ENCODE measurements around the gene TCF12.

TCF12 gene

DNA sequence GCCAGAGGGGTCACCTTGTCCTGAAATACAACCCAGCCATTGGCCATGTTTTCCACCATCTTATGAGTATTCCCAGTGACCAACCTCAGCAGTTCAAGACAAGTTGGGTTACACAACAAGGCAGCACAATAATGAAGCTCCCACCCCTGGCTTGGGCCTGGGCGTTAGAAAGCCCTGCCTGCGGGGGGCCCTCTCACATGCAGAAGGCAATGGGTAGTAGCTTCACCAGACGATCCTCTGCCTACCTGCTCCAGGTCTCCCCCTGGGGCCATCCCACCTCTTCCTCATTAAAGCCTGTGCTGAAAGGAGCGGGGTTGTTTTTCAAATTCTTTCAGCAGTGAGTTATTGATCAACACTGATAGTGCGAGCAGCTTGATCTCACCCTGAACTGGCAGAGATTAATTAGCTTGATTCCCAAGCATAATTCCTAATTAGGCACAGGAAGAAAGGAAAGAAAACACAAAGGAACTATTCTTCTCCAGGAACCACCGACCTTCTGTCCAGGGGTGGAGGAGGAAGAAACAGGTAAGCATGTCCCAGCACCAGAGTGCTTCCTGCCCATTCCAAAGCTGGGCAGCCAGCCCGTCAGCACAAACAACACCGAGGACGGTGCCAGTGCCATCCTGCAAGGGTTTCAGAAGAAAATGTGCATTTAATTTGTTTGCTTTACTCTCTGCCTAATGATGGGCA is 378.2 kb downstream of the TCF12 start:
- H3K27me3 Mint-ChIP-seq, result no peaks in the 10 kb centered on the region
- DNase-seq (ENCODE audit: low spot score in 2 of 2), result no peak
- no peaks in the 10 kb centered on the region for H3K9me3 Mint-ChIP-seq
- ATAC-seq (ENCODE audit: low read depth), result no peak
- peaks cover 32% of the 10 kb centered on the region for H3K4me1 Mint-ChIP-seq
- peak overlapping the region; percentile 99 for H3K27ac Mint-ChIP-seq
- H3K36me3 Mint-ChIP-seq, result peaks cover 6% of the 10 kb centered on the region
- H3K4me3 Mint-ChIP-seq, result no peak overlapping the region

DNA sequence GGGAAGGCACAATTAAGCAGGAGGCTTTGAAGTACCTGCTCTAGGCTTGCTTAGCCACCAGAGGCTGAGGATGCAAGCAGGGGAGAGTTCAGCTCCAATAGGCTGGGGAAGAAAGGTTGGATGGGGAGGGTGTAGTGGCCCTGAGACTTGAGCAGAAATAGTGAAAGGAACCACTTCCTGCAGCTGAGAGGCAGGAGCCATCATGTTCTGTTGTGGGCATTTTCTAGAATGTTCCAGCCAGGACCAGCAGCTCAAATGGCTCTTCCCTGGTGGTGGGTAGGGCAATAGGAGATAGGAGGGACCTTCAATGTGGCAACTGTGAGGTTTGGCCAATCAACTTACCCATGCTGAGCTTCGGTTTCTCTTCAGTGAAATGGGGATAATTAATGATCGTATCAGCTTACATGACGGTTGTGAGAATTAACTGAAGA is 378.7 kb downstream of the TCF12 start:
- no peak for DNase-seq (ENCODE audit: low spot score in 2 of 2)
- Mint-ChIP-seq H3K36me3 (peaks cover 4% of the 10 kb centered on the region), H3K9me3 (no peaks in the 10 kb centered on the region), H3K27ac (peak overlapping the region; percentile 99), H3K4me3 (no peak overlapping the region), H3K27me3 (no peaks in the 10 kb centered on the region), H3K4me1 (peaks cover 34% of the 10 kb centered on the region)
- no peak for ATAC-seq (ENCODE audit: low read depth)

- no peak overlapping the region for H3K4me3 Mint-ChIP-seq
- peaks cover 34% of the 10 kb centered on the region for H3K4me1 Mint-ChIP-seq
- no peak for ATAC-seq (ENCODE audit: low read depth)
- H3K27me3 Mint-ChIP-seq, result no peaks in the 10 kb centered on the region
- H3K9me3 Mint-ChIP-seq, result no peaks in the 10 kb centered on the region
- peaks cover 8% of the 10 kb centered on the region for H3K36me3 Mint-ChIP-seq
- no peak for DNase-seq (ENCODE audit: low spot score in 2 of 2)
- H3K27ac Mint-ChIP-seq, result peak overlapping the region; percentile 99
These were observed 379.2 kb downstream of the TCF12 start for GRCh38 chr15:57297630-57298029.

- peak overlapping the region; percentile 100 for H3K4me3 Mint-ChIP-seq
- H3K4me1 Mint-ChIP-seq, result peaks cover 39% of the 10 kb centered on the region
- DNase-seq (ENCODE audit: low spot score in 2 of 2) (no peak), ATAC-seq (ENCODE audit: low read depth) (no peak)
- H3K27me3 Mint-ChIP-seq, result no peaks in the 10 kb centered on the region
- peaks cover 13% of the 10 kb centered on the region for H3K36me3 Mint-ChIP-seq
- peak overlapping the region; percentile 99 for H3K27ac Mint-ChIP-seq
- no peaks in the 10 kb centered on the region for H3K9me3 Mint-ChIP-seq
These were observed 379.8 kb downstream of the TCF12 start for GRCh38 chr15:57298204-57298603.

GRCh38 chr15:57298843-57299550 is 380.6 kb downstream of the TCF12 start:
- H3K4me1 Mint-ChIP-seq, result peaks cover 46% of the 10 kb centered on the region
- H3K27ac Mint-ChIP-seq, result peak overlapping the region; percentile 99
- H3K9me3 Mint-ChIP-seq, result no peaks in the 10 kb centered on the region
- H3K27me3 Mint-ChIP-seq, result no peaks in the 10 kb centered on the region
- H3K4me3 Mint-ChIP-seq, result peak overlapping the region; percentile 100
- no peak for ATAC-seq (ENCODE audit: low read depth)
- peaks cover 20% of the 10 kb centered on the region for H3K36me3 Mint-ChIP-seq
- DNase-seq (ENCODE audit: low spot score in 2 of 2), result peak in 1 of 2 donors; percentile 34

- H3K4me3 Mint-ChIP-seq, result peak overlapping the region; percentile 100
- H3K4me1 Mint-ChIP-seq, result peaks cover 67% of the 10 kb centered on the region
- H3K27me3 Mint-ChIP-seq, result no peaks in the 10 kb centered on the region
- no peak for DNase-seq (ENCODE audit: low spot score in 2 of 2)
- H3K9me3 Mint-ChIP-seq, result no peaks in the 10 kb centered on the region
- peak overlapping the region; percentile 99 for H3K27ac Mint-ChIP-seq
- peaks cover 38% of the 10 kb centered on the region for H3K36me3 Mint-ChIP-seq
- ATAC-seq (ENCODE audit: low read depth), result no peak
These were observed 382.9 kb downstream of the TCF12 start for GRCh38 chr15:57301307-57301706.

DNA sequence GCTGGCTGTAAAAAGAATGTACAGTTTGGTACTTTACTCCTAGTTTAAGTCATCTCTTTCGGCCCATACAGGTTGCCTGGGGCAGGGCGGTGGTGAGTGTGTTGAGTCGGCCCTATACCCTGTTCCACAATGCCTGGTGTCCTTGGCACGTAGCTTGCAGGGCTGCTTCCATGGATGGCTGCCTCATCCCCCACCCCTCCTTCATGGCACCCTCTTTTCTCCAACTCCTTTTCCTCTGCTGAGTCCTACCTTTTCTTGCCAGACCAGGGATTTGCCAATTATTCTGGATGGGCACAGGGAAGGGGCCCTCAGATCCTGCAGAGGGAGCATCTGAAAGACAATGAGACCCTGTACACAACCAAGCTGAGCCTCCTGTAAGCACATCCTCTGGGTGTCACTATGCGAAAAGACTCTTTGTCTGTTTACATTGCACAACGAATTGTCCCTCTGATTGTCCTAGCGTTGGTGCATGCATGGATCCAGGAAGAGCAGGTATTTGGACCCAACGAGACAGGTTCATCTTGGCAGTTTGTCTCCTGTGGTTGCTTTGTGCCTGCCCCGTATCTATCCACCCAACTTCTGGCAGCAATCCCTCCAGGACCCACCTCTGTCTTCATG is 384.3 kb downstream of the TCF12 start:
- no peak for ATAC-seq (ENCODE audit: low read depth)
- H3K4me3 Mint-ChIP-seq, result peak overlapping the region; percentile 100
- DNase-seq (ENCODE audit: low spot score in 2 of 2), result no peak
- peak overlapping the region; percentile 99 for H3K27ac Mint-ChIP-seq
- H3K36me3 Mint-ChIP-seq, result peaks cover 43% of the 10 kb centered on the region
- H3K4me1 Mint-ChIP-seq, result peaks cover 61% of the 10 kb centered on the region
- H3K9me3 Mint-ChIP-seq, result no peaks in the 10 kb centered on the region
- no peaks in the 10 kb centered on the region for H3K27me3 Mint-ChIP-seq

DNA sequence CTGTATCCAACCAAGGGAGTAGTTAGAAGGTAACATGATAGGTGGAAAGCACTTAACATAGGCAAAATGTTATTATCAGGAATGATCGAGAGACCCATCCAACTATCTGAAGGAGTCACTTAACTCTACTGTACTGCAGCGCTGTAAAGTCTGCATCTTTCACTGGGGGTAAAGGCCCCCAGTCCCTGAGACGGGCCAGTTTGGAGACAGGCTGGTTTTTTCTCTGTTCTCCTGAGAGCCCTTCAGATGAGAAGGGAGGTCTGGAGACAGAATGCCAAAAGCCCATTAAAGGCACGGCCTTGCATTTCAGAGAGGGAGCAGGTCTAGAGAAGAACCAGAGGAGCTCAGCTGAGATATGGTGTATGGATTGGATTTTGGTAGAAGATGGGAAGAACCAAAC is 386.6 kb downstream of the TCF12 start:
- DNase-seq (ENCODE audit: low spot score in 2 of 2) (no peak), ATAC-seq (ENCODE audit: low read depth) (no peak)
- no peaks in the 10 kb centered on the region for H3K27me3 Mint-ChIP-seq
- peak overlapping the region; percentile 99 for H3K27ac Mint-ChIP-seq
- H3K36me3 Mint-ChIP-seq, result peaks cover 58% of the 10 kb centered on the region
- peaks cover 48% of the 10 kb centered on the region for H3K4me1 Mint-ChIP-seq
- H3K9me3 Mint-ChIP-seq, result no peaks in the 10 kb centered on the region
- H3K4me3 Mint-ChIP-seq, result peak overlapping the region; percentile 100

DNA sequence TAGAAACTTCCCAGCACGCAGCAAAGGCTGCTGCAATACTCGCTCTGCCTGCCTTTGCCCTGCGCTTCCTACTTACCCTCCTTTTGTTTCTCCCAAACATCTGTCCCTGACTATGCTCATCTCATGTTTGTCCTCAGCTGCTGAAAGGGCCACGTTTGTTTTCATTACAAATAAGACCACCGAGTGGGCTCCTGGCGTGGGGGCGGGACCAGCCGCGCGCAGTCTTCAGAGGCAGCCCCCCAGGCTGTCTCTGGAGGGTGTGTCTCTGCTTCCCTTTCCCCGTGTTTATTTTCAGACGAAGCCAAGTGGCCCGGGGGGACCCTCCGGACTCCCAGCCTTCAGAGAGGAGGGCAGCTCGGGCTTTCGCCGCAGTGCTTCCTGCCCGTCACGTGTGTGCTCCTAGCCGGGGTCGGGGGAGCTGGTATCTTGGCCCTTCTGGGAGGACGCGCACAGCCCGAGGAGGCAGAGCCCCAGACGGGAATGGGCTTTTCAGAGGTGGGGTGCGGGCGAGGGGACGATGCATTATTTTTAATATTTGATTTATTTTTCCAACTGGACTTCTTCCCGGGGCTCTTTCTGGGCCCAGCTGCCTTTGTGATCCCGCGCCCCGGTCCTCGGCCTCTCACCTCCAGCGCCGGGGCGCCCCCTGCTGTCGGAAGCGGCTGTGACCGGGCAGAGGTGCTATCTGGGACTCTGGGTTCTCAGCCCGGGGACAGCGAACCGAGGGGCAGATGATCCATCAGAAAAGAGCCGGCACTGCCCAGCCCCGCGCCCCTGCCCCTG is 387.9 kb downstream of the TCF12 start:
- Mint-ChIP-seq H3K27ac (peak overlapping the region; percentile 89), H3K9me3 (no peaks in the 10 kb centered on the region), H3K4me3 (peak overlapping the region; percentile 92), H3K36me3 (peaks cover 58% of the 10 kb centered on the region), H3K27me3 (no peaks in the 10 kb centered on the region), H3K4me1 (peaks cover 57% of the 10 kb centered on the region)
- ATAC-seq (ENCODE audit: low read depth) (peak; percentile 82), DNase-seq (ENCODE audit: low spot score in 2 of 2) (peak; percentile 92 to 96)

DNA sequence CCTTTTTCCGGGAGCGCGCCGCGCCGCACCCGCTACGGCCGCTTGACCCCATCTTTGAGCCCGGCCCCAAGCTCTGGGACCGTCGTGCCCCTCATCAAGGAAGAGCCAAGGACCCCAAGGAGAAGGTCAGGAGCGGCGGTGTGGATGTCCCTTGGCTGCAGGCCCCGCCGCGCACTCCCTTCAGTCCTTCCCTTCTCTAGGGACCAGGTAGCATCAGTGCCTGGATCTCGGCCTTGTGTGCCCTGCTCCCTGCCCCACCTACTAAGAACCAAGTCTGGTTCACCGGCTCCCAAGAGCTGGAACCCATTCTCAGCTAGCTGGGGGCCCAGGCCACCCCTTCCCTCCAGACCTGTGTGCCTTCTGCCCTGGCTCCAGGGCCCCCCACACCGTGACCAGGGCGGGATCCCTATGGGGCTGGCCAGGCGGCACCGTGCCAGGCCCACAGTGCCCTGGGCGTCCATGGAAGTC is 388.5 kb downstream of the TCF12 start:
- peak overlapping the region; percentile 92 for H3K4me3 Mint-ChIP-seq
- peaks cover 56% of the 10 kb centered on the region for H3K36me3 Mint-ChIP-seq
- ATAC-seq (ENCODE audit: low read depth), result no peak
- peaks cover 57% of the 10 kb centered on the region for H3K4me1 Mint-ChIP-seq
- no peaks in the 10 kb centered on the region for H3K27me3 Mint-ChIP-seq
- peak overlapping the region; percentile 89 for H3K27ac Mint-ChIP-seq
- no peaks in the 10 kb centered on the region for H3K9me3 Mint-ChIP-seq
- no peak for DNase-seq (ENCODE audit: low spot score in 2 of 2)

DNA sequence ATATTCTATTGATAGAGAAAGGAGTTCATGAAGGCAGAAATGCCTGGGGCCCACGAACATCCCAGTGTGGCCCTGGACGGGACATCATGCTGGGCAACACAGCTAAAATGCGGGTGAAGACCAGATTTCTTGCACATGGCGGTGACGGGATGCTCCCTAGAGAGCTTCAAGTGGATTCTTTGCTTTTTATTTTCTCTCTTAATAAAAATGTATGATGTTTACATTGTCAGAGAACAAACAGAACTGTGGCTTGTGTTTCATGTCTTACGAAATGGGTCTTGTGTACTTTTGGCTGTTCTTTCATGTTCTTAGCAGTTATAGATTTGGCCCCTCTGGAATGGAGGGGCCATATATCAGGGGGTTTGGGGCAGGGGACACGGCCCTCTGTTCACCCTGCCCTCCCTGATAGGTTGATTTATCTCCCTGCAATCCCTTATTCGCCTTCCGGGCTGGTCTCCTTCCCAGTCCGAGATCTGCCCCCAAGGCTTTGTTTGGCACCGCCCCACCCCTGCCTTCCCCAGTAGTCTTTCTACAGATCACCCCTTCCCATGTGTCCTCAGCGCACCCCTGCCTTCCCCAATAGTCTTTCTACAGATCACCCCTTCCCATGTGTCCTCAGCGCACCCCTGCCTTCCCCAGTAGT is 389.2 kb downstream of the TCF12 start:
- no peaks in the 10 kb centered on the region for H3K27me3 Mint-ChIP-seq
- ATAC-seq (ENCODE audit: low read depth), result no peak

GRCh38 chr15:57308170-57308545 is 389.7 kb downstream of the TCF12 start:
- no peak for DNase-seq (ENCODE audit: low spot score in 2 of 2)
- no peaks in the 10 kb centered on the region for H3K9me3 Mint-ChIP-seq
- H3K27ac Mint-ChIP-seq, result peak overlapping the region; percentile 89
- peaks cover 51% of the 10 kb centered on the region for H3K4me1 Mint-ChIP-seq
- H3K4me3 Mint-ChIP-seq, result peak overlapping the region; percentile 21
- H3K36me3 Mint-ChIP-seq, result peaks cover 45% of the 10 kb centered on the region
- H3K27me3 Mint-ChIP-seq, result no peaks in the 10 kb centered on the region
- no peak for ATAC-seq (ENCODE audit: low read depth)

More for the DNA sequence above, 389.2 kb downstream of the TCF12 start:
- Mint-ChIP-seq H3K36me3 (peaks cover 50% of the 10 kb centered on the region), H3K4me1 (peaks cover 53% of the 10 kb centered on the region), H3K4me3 (no peak overlapping the region), H3K27ac (peak overlapping the region; percentile 89), H3K9me3 (no peaks in the 10 kb centered on the region)
- no peak for DNase-seq (ENCODE audit: low spot score in 2 of 2)
